H1 (cell line): Measurements from ENCODE around the gene KRTAP10-4. TPM values are rescaled to one million over a fixed set of nuclear protein-coding genes. Genes with fewer than 3 reads are reported as not detected.

Source experiments
- CTCF ChIA-PET: fragments of 300-600 bp; sonication (Branson Sonifier 250); formaldehyde crosslinking; loops from one replicate; lab custom pipeline; 2021; ENCODE audit not compliant: partially characterized antibody; lab: Charles Lee
- POLR2A ChIA-PET: fragments of 300-600 bp; sonication (Branson Sonifier 250); formaldehyde crosslinking; loops from one replicate; lab custom pipeline; 2021; ENCODE audit warnings: inconsistent platforms; ENCODE audit not compliant: partially characterized antibody; lab: Charles Lee
- DNase-seq, 2 experiments: peaks; one replicate each; pipeline versions ENCODE4 v3.0.0 to v3.0.0-alpha.2; 2010 to 2022; ENCODE audit warnings: low spot score in 2 of 2, low read depth in 1 of 2, mixed read lengths in 1 of 2
- FAIRE-seq: peaks from 2 replicates; lab custom pipeline; 2011; peaks lifted over from hg19 to GRCh38; lab: Jason Lieb, UNC
- H2AFZ ChIP-seq: 2 replicates; pipeline ENCODE4 v1.8.1; 2012; ENCODE audit warnings: low read length, inconsistent platforms
- H2AK5ac ChIP-seq: 2 replicates; pipeline ENCODE4 v1.6.1; 2013; ENCODE audit warnings: low read depth, low read length
- H2BK120ac ChIP-seq: replicated peaks from 2 replicates; pipeline ENCODE3; 2013; ENCODE audit warnings: low read depth, low read length, inconsistent platforms
- H2BK12ac ChIP-seq: 2 replicates; pipeline ENCODE4 v1.6.1; 2013; ENCODE audit warnings: low read depth, low read length
- H2BK15ac ChIP-seq: 2 replicates; pipeline ENCODE4 v1.6.1; 2013; ENCODE audit warnings: low read length
- H2BK20ac ChIP-seq: 2 replicates; pipeline ENCODE4 v1.6.1; 2013; ENCODE audit warnings: low read length
- H2BK5ac ChIP-seq: 2 replicates; pipeline ENCODE4 v1.6.1; 2013; ENCODE audit warnings: low read depth, low read length
- H3K14ac ChIP-seq: 2 replicates; pipeline ENCODE4 v1.6.1; 2013; ENCODE audit warnings: inconsistent platforms; ENCODE audit not compliant: insufficient read length
- H3K18ac ChIP-seq: 2 replicates; pipeline ENCODE4 v1.6.1; 2013; ENCODE audit warnings: low read length; ENCODE audit errors: extremely low read depth
- H3K23ac ChIP-seq: 2 replicates; pipeline ENCODE4 v1.6.1; 2013; ENCODE audit warnings: inconsistent platforms; ENCODE audit not compliant: insufficient read length
- H3K23me2 ChIP-seq: 2 replicates; pipeline ENCODE4 v1.6.1; 2013; ENCODE audit warnings: low read depth, low read length
- H3K27ac ChIP-seq: 2 replicates; pipeline ENCODE4 v1.6.1; 2011; ENCODE audit warnings: low read depth, low read length, inconsistent platforms
- H3K27me3 ChIP-seq, 4 experiments: replicated peaks in 1 of 4; 1 replicate in 1 of 4; 2 replicates in 3 of 4; pipeline versions ENCODE4 v1.6.1 to v1.8.1; 2011 to 2013; ENCODE audit warnings: low read length in 3 of 4, mild to moderate bottlenecking in 3 of 4, inconsistent platforms in 2 of 4, mixed read lengths in 2 of 4, moderate library complexity in 1 of 4; ENCODE audit not compliant: control insufficient read depth in 3 of 4, insufficient read depth in 3 of 4; ENCODE audit errors: extremely low read depth in 1 of 4
- H3K36me3 ChIP-seq, 4 experiments: 2 replicates each; pipeline versions ENCODE4 v1.6.1 to v1.8.1; 2011 to 2013; ENCODE audit warnings: mild to moderate bottlenecking in 4 of 4, low read length in 3 of 4, moderate library complexity in 2 of 4, control low read depth in 1 of 4, inconsistent platforms in 1 of 4; ENCODE audit not compliant: insufficient read depth in 4 of 4, control insufficient read depth in 2 of 4
- H3K4ac ChIP-seq: replicated peaks from 2 replicates; pipeline ENCODE3; 2013; ENCODE audit warnings: low read length, low read depth, mixed read lengths, inconsistent platforms; ENCODE audit not compliant: insufficient read length
- H3K4me1 ChIP-seq, 4 experiments: replicated peaks in 1 of 4; 1 replicate in 1 of 4; 2 replicates in 3 of 4; pipeline versions ENCODE4 v1.6.1 to v1.8.1; 2011 to 2013; ENCODE audit warnings: low read length in 3 of 4, inconsistent platforms in 2 of 4, mixed read lengths in 1 of 4; ENCODE audit not compliant: insufficient read depth in 4 of 4, control insufficient read depth in 3 of 4
- H3K4me2 ChIP-seq, 2 experiments: 2 replicates each; pipeline versions ENCODE4 v1.6.1 to v1.8.1; 2011 to 2013; ENCODE audit warnings: low read depth in 2 of 2, low read length in 2 of 2, control low read depth in 1 of 2, inconsistent platforms in 1 of 2, mild to moderate bottlenecking in 1 of 2; ENCODE audit not compliant: insufficient read depth in 1 of 2
- H3K4me3 ChIP-seq, 4 experiments: fragments of 200-600, 300-600 bp in 1 of 4; sonication (generic), shearing (Covaris generic), sonication (Bioruptor Twin) in 1 of 4; 2 replicates each; pipeline versions ENCODE4 v1.5.1 to v1.8.1; 2011 to 2016; ENCODE audit warnings: low read length in 4 of 4, low read depth in 3 of 4, control low read depth in 2 of 4, inconsistent platforms in 2 of 4, mild to moderate bottlenecking in 2 of 4, mixed read lengths in 1 of 4, moderate library complexity in 1 of 4; ENCODE audit not compliant: insufficient read depth in 2 of 4; ENCODE audit errors: extremely low read depth in 1 of 4
- H3K56ac ChIP-seq: replicated peaks from 2 replicates; pipeline ENCODE3; 2013; ENCODE audit warnings: low read depth, mild to moderate bottlenecking, mixed read lengths, low read length, inconsistent platforms; ENCODE audit not compliant: insufficient read length
- H3K79me1 ChIP-seq: 2 replicates; pipeline ENCODE4 v1.6.1; 2013; ENCODE audit warnings: low read depth, low read length, control low read depth
- H3K79me2 ChIP-seq, 2 experiments: 2 replicates each; pipeline versions ENCODE4 v1.6.1 to v1.8.1; 2012 to 2013; ENCODE audit warnings: low read length in 2 of 2, mild to moderate bottlenecking in 2 of 2, inconsistent platforms in 1 of 2; ENCODE audit not compliant: insufficient read depth in 2 of 2, control insufficient read depth in 1 of 2
- H3K9ac ChIP-seq, 4 experiments: replicated peaks in 1 of 4; 1 replicate in 1 of 4; 2 replicates in 3 of 4; pipeline versions ENCODE4 v1.6.1 to v1.8.1; 2011 to 2013; ENCODE audit warnings: low read depth in 3 of 4, low read length in 3 of 4, control low read depth in 2 of 4, mild to moderate bottlenecking in 2 of 4, moderate library complexity in 2 of 4, inconsistent platforms in 1 of 4; ENCODE audit errors: extremely low read depth in 1 of 4
- H3K9me3 ChIP-seq, 2 experiments: 2 replicates each; pipeline versions ENCODE4 v1.6.1 to v1.8.1; 2012 to 2013; ENCODE audit warnings: mild to moderate bottlenecking in 2 of 2, moderate library complexity in 2 of 2, control low read depth in 1 of 2, inconsistent platforms in 1 of 2, low read depth in 1 of 2, low read length in 1 of 2, mixed read lengths in 1 of 2; ENCODE audit not compliant: insufficient read depth in 2 of 2
- H4K20me1 ChIP-seq, 2 experiments: replicated peaks in 1 of 2; 2 replicates each; pipeline versions ENCODE3 to v1.8.1; 2011 to 2013; ENCODE audit warnings: inconsistent platforms in 2 of 2, low read length in 2 of 2, mild to moderate bottlenecking in 1 of 2; ENCODE audit not compliant: insufficient read depth in 2 of 2, control insufficient read depth in 1 of 2
- H4K5ac ChIP-seq: 2 replicates; pipeline ENCODE4 v1.6.1; 2013; ENCODE audit warnings: low read length, low read depth, mixed read lengths, inconsistent platforms; ENCODE audit not compliant: insufficient read length
- H4K8ac ChIP-seq: 2 replicates; pipeline ENCODE4 v1.8.0; 2013; ENCODE audit warnings: mild to moderate bottlenecking, moderate library complexity, low read length, inconsistent platforms; ENCODE audit not compliant: insufficient read depth; ENCODE audit errors: extremely low read depth
- H4K91ac ChIP-seq: replicated peaks from 2 replicates; pipeline ENCODE3; 2013; ENCODE audit warnings: low read length, mixed read lengths, inconsistent platforms; ENCODE audit not compliant: insufficient read length
- ATF2 ChIP-seq: IDR thresholded peaks from 2 replicates; pipeline ENCODE4 v1.6.1; 2012; ENCODE audit warnings: low read length, inconsistent platforms
- ATF3 ChIP-seq: IDR thresholded peaks from 2 replicates; pipeline ENCODE4 v1.6.1; 2011; ENCODE audit warnings: low read depth, mild to moderate bottlenecking, low read length; ENCODE audit not compliant: insufficient read depth
- CEBPB ChIP-seq: IDR thresholded peaks from 2 replicates; pipeline ENCODE4 v1.6.1; 2012; ENCODE audit warnings: low read depth, low read length
- CTCF ChIP-seq, 3 experiments: IDR thresholded peaks; 1 replicate in 2 of 3; 2 replicates in 1 of 3; pipeline versions ENCODE4 v1.5.1 to v1.6.1; 2011; ENCODE audit warnings: low read length in 3 of 3, mild to moderate bottlenecking in 3 of 3, inconsistent platforms in 2 of 3, low read depth in 1 of 3, moderate library complexity in 1 of 3; ENCODE audit not compliant: insufficient read depth in 1 of 3; ENCODE audit errors: control extremely low read depth in 1 of 3
- E2F6 ChIP-seq: IDR thresholded peaks from 2 replicates; pipeline ENCODE4 v1.6.1; 2012; ENCODE audit warnings: inconsistent platforms
- POU5F1 ChIP-seq: IDR thresholded peaks from 2 replicates; pipeline ENCODE4 v1.6.1; 2011; ENCODE audit warnings: low read depth, mild to moderate bottlenecking, low read length, moderate library complexity
- RBBP5 ChIP-seq: IDR thresholded peaks from 2 replicates; pipeline ENCODE4 v1.7.1; 2012; ENCODE audit warnings: low read depth, mild to moderate bottlenecking, inconsistent platforms, low read length, moderate library complexity, borderline replicate concordance
- WGBS, 2 experiments: shearing (Covaris generic) in 1 of 2; methylation state at CpG; one replicate each; pipeline versions ENCODE4 v1.1.6 to v1.1.7; 2013 to 2015; ENCODE audit warnings: low lambda C conversion rate in 2 of 2, mixed read lengths in 2 of 2, inconsistent platforms in 1 of 2, low coverage in 1 of 2, missing lambda C conversion rate in 1 of 2; ENCODE audit not compliant: insufficient replicate concordance in 2 of 2, insufficient coverage in 1 of 2, insufficient read length in 1 of 2; ENCODE audit errors: extremely low coverage in 1 of 2, missing lambda C conversion rate in 1 of 2; 5-methylcytosine and 5-hydroxymethylcytosine counted together
- polyA plus RNA-seq, 7 experiments: library from polyadenylated mRNA; depleted of rRNA in 3 of 7; stranded (reverse) in 5 of 7; unstranded in 2 of 7; fragments of >200 nt in 5 of 7; fragments of 200-250 nt in 2 of 7; gene quantifications; 1 replicate in 5 of 7; 2 replicates in 1 of 7; 4 replicates in 1 of 7; pipeline versions ENCODE4 v1.2.1 to v1.2.3, GENCODE V29; 2011 to 2013; ENCODE audit warnings: missing spikeins in 2 of 7, mixed read lengths in 2 of 7
- total RNA-seq: library from RNA; stranded (reverse); fragmentation: NEBNext Ultra II Directional; extraction: Animal tissue kit (Norgen Biotek cat#: 25700); gene quantifications from 2 replicates; pipeline ENCODE4 v1.2.1, GENCODE V29; 2021

The KRTAP10-4 gene
- total and polyA plus RNA-seq, 2 of the 8 experiments (the other 6 are each of a cell fraction or from before 2014, with no cell fraction given) = not detected

- no peak overlapping the region for H3K18ac ChIP-seq
- no peak overlapping the region for H3K14ac ChIP-seq
- H3K4me1 ChIP-seq = peaks cover 0 to 6% (median 0%) of the 10 kb centered on the region in 4 experiments; a peak in 1 of 7 replicates
- H2BK15ac ChIP-seq = no peak overlapping the region
- no peaks in the 10 kb centered on the region for H4K20me1 ChIP-seq
- H3K4ac ChIP-seq = no peak overlapping the region
- H3K79me1 ChIP-seq = no peaks in the 10 kb centered on the region
- H2BK5ac ChIP-seq = no peak overlapping the region
- DNase-seq = peak in 1 of 2 experiments; percentile 45
- ChIA-PET POLR2A (interaction anchor here (0.9 kb wide), 1 partner anchor 147 kb away, joined by 3 read pairs; no protein-coding TSS in a partner anchor), CTCF (interaction anchor here (0.6 to 1.2 kb wide), 6 partner anchors 13 to 390 kb away, joined by 3 to 4 read pairs (median 3); no protein-coding TSS in a partner anchor)
- H2BK12ac ChIP-seq = no peak overlapping the region
- no peak overlapping the region for H3K56ac ChIP-seq
- no peak overlapping the region for H3K4me2 ChIP-seq
- H4K8ac ChIP-seq = no peak overlapping the region
- H3K23me2 ChIP-seq = no peaks in the 10 kb centered on the region
- WGBS, 2 experiments = 81% methylated on average over 7 of the region's 7 CpGs; no CpG with 5 or more reads in 1 of the 2 experiments
- H2AK5ac ChIP-seq = no peak overlapping the region
- H3K27me3 ChIP-seq = no peaks in the 10 kb centered on the region
- no peak overlapping the region for H3K23ac ChIP-seq
- H4K91ac ChIP-seq = no peak overlapping the region
- no peak overlapping the region for H3K27ac ChIP-seq
- H4K5ac ChIP-seq = no peak overlapping the region
- H2BK120ac ChIP-seq = no peak overlapping the region
- H3K4me3 ChIP-seq = no peak overlapping the region
- H3K9me3 ChIP-seq = no peaks in the 10 kb centered on the region
- no peak overlapping the region for H3K9ac ChIP-seq
- H2AFZ ChIP-seq = no peak overlapping the region
- no peaks in the 10 kb centered on the region for H3K36me3 ChIP-seq
- H2BK20ac ChIP-seq = no peak overlapping the region
- no peaks in the 10 kb centered on the region for H3K79me2 ChIP-seq
- no peak for FAIRE-seq
- no peak for TF ChIP-seq POU5F1
- TF ChIP-seq RBBP5 = no peak
- no peak for TF ChIP-seq CTCF (IDR thresholded peaks at IDR 0.05; ENCODE audit: control extremely low read depth in 1 of 3, insufficient read depth in 1 of 3, low read depth in 1 of 3, low read length in 3 of 3)
- no peak for TF ChIP-seq E2F6
- TF ChIP-seq CEBPB = no peak
- no peak for TF ChIP-seq ATF2
- no peak for TF ChIP-seq ATF3
Measured at GRCh38 chr21:44535963-44536362, 37.6 kb upstream of the KRTAP10-4 start.
